ENCODE data around the gene GABPB1.

GABPB1 gene

GRCh38 chr15:50365570-50365969 lies 10.6 kb upstream of the GABPB1 start:
- H3K4me1 ChIP-seq (ENCODE audit: control insufficient read depth, insufficient read depth, low read length): no peaks in the 10 kb centered on the region
- no peak for DNase-seq (ENCODE audit: low read depth)
- H3K27me3 ChIP-seq (replicated peaks; ENCODE audit: control insufficient read depth, insufficient read depth, low read length): no peaks in the 10 kb centered on the region
- H3K9ac ChIP-seq (ENCODE audit: low read length): no peak overlapping the region
- H3K9me3 ChIP-seq (ENCODE audit: control insufficient read depth, low read length): no peaks in the 10 kb centered on the region
- no peak overlapping the region for H3K4me3 ChIP-seq (ENCODE audit: low read length)
- peaks cover 3% of the 10 kb centered on the region for H3K36me3 ChIP-seq (ENCODE audit: control insufficient read depth, insufficient read depth, low read length, severe bottlenecking)

GRCh38 chr15:50363612-50364011 lies 8.6 kb upstream of the GABPB1 start:
- Histone ChIP-seq H3K27me3 (replicated peaks; ENCODE audit: control insufficient read depth, insufficient read depth, low read length) (no peaks in the 10 kb centered on the region), H3K9ac (ENCODE audit: low read length) (no peak overlapping the region), H3K4me1 (ENCODE audit: control insufficient read depth, insufficient read depth, low read length) (no peaks in the 10 kb centered on the region), H3K36me3 (ENCODE audit: control insufficient read depth, insufficient read depth, low read length, severe bottlenecking) (peaks cover 5% of the 10 kb centered on the region), H3K4me3 (ENCODE audit: low read length) (no peak overlapping the region), H3K9me3 (ENCODE audit: control insufficient read depth, low read length) (no peaks in the 10 kb centered on the region)
- no peak for DNase-seq (ENCODE audit: low read depth)

- no peak for DNase-seq (ENCODE audit: low read depth)
Observed at GRCh38 chr15:50361756-50362155, 6.8 kb upstream of the GABPB1 start.

GRCh38 chr15:50358845-50359244 lies 3.8 kb upstream of the GABPB1 start:
- H3K36me3 ChIP-seq (ENCODE audit: control insufficient read depth, insufficient read depth, low read length, severe bottlenecking): peaks cover 5% of the 10 kb centered on the region
- no peaks in the 10 kb centered on the region for H3K9me3 ChIP-seq (ENCODE audit: control insufficient read depth, low read length)
- H3K4me1 ChIP-seq (ENCODE audit: control insufficient read depth, insufficient read depth, low read length): peaks cover 18% of the 10 kb centered on the region
- no peak overlapping the region for H3K4me3 ChIP-seq (ENCODE audit: low read length)
- DNase-seq (ENCODE audit: low read depth): peak; percentile 63
- H3K9ac ChIP-seq (ENCODE audit: low read length): no peak overlapping the region
- H3K27me3 ChIP-seq (replicated peaks; ENCODE audit: control insufficient read depth, insufficient read depth, low read length): no peaks in the 10 kb centered on the region

More at GRCh38 chr15:50361756-50362155, 6.8 kb upstream of the GABPB1 start:
- no peaks in the 10 kb centered on the region for H3K9me3 ChIP-seq (ENCODE audit: control insufficient read depth, low read length)
- no peak overlapping the region for H3K9ac ChIP-seq (ENCODE audit: low read length)
- H3K27me3 ChIP-seq (replicated peaks; ENCODE audit: control insufficient read depth, insufficient read depth, low read length): no peaks in the 10 kb centered on the region
- peaks cover 10% of the 10 kb centered on the region for H3K4me1 ChIP-seq (ENCODE audit: control insufficient read depth, insufficient read depth, low read length)
- no peak overlapping the region for H3K4me3 ChIP-seq (ENCODE audit: low read length)
- H3K36me3 ChIP-seq (ENCODE audit: control insufficient read depth, insufficient read depth, low read length, severe bottlenecking): peaks cover 5% of the 10 kb centered on the region

- H3K9me3 ChIP-seq (ENCODE audit: control insufficient read depth, low read length): no peaks in the 10 kb centered on the region
- peak; percentile 49 for DNase-seq (ENCODE audit: low read depth)
- no peaks in the 10 kb centered on the region for H3K27me3 ChIP-seq (replicated peaks; ENCODE audit: control insufficient read depth, insufficient read depth, low read length)
- H3K9ac ChIP-seq (ENCODE audit: low read length): peak overlapping the region; percentile 98
- peak overlapping the region; percentile 98 for H3K4me3 ChIP-seq (ENCODE audit: low read length)
- peaks cover 5% of the 10 kb centered on the region for H3K36me3 ChIP-seq (ENCODE audit: control insufficient read depth, insufficient read depth, low read length, severe bottlenecking)
- peaks cover 28% of the 10 kb centered on the region for H3K4me1 ChIP-seq (ENCODE audit: control insufficient read depth, insufficient read depth, low read length)
Observed at GRCh38 chr15:50355980-50356379, 982 bp upstream of the GABPB1 start.

GRCh38 chr15:50355619-50355905 lies 564 bp upstream of the GABPB1 start:
- H3K27me3 ChIP-seq (replicated peaks; ENCODE audit: control insufficient read depth, insufficient read depth, low read length): no peaks in the 10 kb centered on the region
- H3K9me3 ChIP-seq (ENCODE audit: control insufficient read depth, low read length): no peaks in the 10 kb centered on the region
- H3K4me3 ChIP-seq (ENCODE audit: low read length): peak overlapping the region; percentile 98
- no peak for DNase-seq (ENCODE audit: low read depth)
- peaks cover 2% of the 10 kb centered on the region for H3K36me3 ChIP-seq (ENCODE audit: control insufficient read depth, insufficient read depth, low read length, severe bottlenecking)
- H3K4me1 ChIP-seq (ENCODE audit: control insufficient read depth, insufficient read depth, low read length): peaks cover 32% of the 10 kb centered on the region
- peak overlapping the region; percentile 98 for H3K9ac ChIP-seq (ENCODE audit: low read length)

GRCh38 chr15:50353975-50354837 lies 792 bp downstream of the GABPB1 start:
- Histone ChIP-seq H3K27me3 (replicated peaks; ENCODE audit: control insufficient read depth, insufficient read depth, low read length) (no peaks in the 10 kb centered on the region), H3K9me3 (ENCODE audit: control insufficient read depth, low read length) (no peaks in the 10 kb centered on the region), H3K4me1 (ENCODE audit: control insufficient read depth, insufficient read depth, low read length) (peaks cover 46% of the 10 kb centered on the region), H3K36me3 (ENCODE audit: control insufficient read depth, insufficient read depth, low read length, severe bottlenecking) (no peaks in the 10 kb centered on the region), H3K4me3 (ENCODE audit: low read length) (peak overlapping the region; percentile 98), H3K9ac (ENCODE audit: low read length) (peak overlapping the region; percentile 98)
- peak; percentile 87 for DNase-seq (ENCODE audit: low read depth)

- H3K4me1 ChIP-seq (ENCODE audit: control insufficient read depth, insufficient read depth, low read length): peaks cover 50% of the 10 kb centered on the region
- no peaks in the 10 kb centered on the region for H3K27me3 ChIP-seq (replicated peaks; ENCODE audit: control insufficient read depth, insufficient read depth, low read length)
- peak overlapping the region; percentile 98 for H3K9ac ChIP-seq (ENCODE audit: low read length)
- no peaks in the 10 kb centered on the region for H3K36me3 ChIP-seq (ENCODE audit: control insufficient read depth, insufficient read depth, low read length, severe bottlenecking)
- no peaks in the 10 kb centered on the region for H3K9me3 ChIP-seq (ENCODE audit: control insufficient read depth, low read length)
- H3K4me3 ChIP-seq (ENCODE audit: low read length): peak overlapping the region; percentile 98
- DNase-seq (ENCODE audit: low read depth): peak; percentile 92
Observed at GRCh38 chr15:50353251-50353974, 1.6 kb downstream of the GABPB1 start.

- Histone ChIP-seq H3K4me3 (ENCODE audit: low read length) (peak overlapping the region; percentile 20), H3K36me3 (ENCODE audit: control insufficient read depth, insufficient read depth, low read length, severe bottlenecking) (no peaks in the 10 kb centered on the region), H3K9me3 (ENCODE audit: control insufficient read depth, low read length) (no peaks in the 10 kb centered on the region), H3K4me1 (ENCODE audit: control insufficient read depth, insufficient read depth, low read length) (peaks cover 33% of the 10 kb centered on the region), H3K27me3 (replicated peaks; ENCODE audit: control insufficient read depth, insufficient read depth, low read length) (no peaks in the 10 kb centered on the region), H3K9ac (ENCODE audit: low read length) (no peak overlapping the region)
- no peak for DNase-seq (ENCODE audit: low read depth)
Observed at GRCh38 chr15:50350621-50351020, 4.4 kb downstream of the GABPB1 start.

- Histone ChIP-seq H3K9me3 (ENCODE audit: control insufficient read depth, low read length) (no peaks in the 10 kb centered on the region), H3K27me3 (replicated peaks; ENCODE audit: control insufficient read depth, insufficient read depth, low read length) (no peaks in the 10 kb centered on the region), H3K4me1 (ENCODE audit: control insufficient read depth, insufficient read depth, low read length) (peaks cover 18% of the 10 kb centered on the region), H3K9ac (ENCODE audit: low read length) (no peak overlapping the region), H3K36me3 (ENCODE audit: control insufficient read depth, insufficient read depth, low read length, severe bottlenecking) (no peaks in the 10 kb centered on the region), H3K4me3 (ENCODE audit: low read length) (no peak overlapping the region)
- no peak for DNase-seq (ENCODE audit: low read depth)
Observed at GRCh38 chr15:50345298-50345697, 9.7 kb downstream of the GABPB1 start.

GRCh38 chr15:50344006-50344464 lies 11.0 kb downstream of the GABPB1 start:
- H3K4me3 ChIP-seq (ENCODE audit: low read length): no peak overlapping the region
- no peaks in the 10 kb centered on the region for H3K36me3 ChIP-seq (ENCODE audit: control insufficient read depth, insufficient read depth, low read length, severe bottlenecking)
- no peaks in the 10 kb centered on the region for H3K27me3 ChIP-seq (replicated peaks; ENCODE audit: control insufficient read depth, insufficient read depth, low read length)
- H3K9ac ChIP-seq (ENCODE audit: low read length): no peak overlapping the region
- no peaks in the 10 kb centered on the region for H3K9me3 ChIP-seq (ENCODE audit: control insufficient read depth, low read length)
- peaks cover 6% of the 10 kb centered on the region for H3K4me1 ChIP-seq (ENCODE audit: control insufficient read depth, insufficient read depth, low read length)
- DNase-seq (ENCODE audit: low read depth): no peak

All from adipocyte (in vitro differentiated cells).